Neural cell (in vitro differentiated cells): ENCODE results near the gene ANXA4.

Experiments used
- EP300 ChIP-seq: fragments of 450-650 bp; conservative IDR thresholded peaks from 2 replicates; pipeline ENCODE4 v1.6.1; 2014; ENCODE audit warnings: antibody characterized with exemption, mild to moderate bottlenecking, moderate library complexity; ENCODE audit not compliant: poor library complexity, severe bottlenecking
- MXI1 ChIP-seq: fragments of 450-650 bp; conservative IDR thresholded peaks from 2 replicates; pipeline ENCODE4 v1.6.1; 2014; ENCODE audit warnings: antibody characterized with exemption, mild to moderate bottlenecking; ENCODE audit not compliant: poor library complexity, severe bottlenecking
- POLR2AphosphoS5 ChIP-seq: IDR thresholded peaks from 2 replicates; pipeline ENCODE4 v1.6.1; 2012
- RAD21 ChIP-seq: fragments of 450-650 bp; conservative IDR thresholded peaks from 2 replicates; pipeline ENCODE4 v1.6.1; 2014; ENCODE audit warnings: antibody characterized with exemption, mild to moderate bottlenecking, moderate library complexity
- TAF1 ChIP-seq: IDR thresholded peaks from 2 replicates; pipeline ENCODE4 v1.6.1; 2012; ENCODE audit warnings: low read depth
- TF ChIP-seq, protein P1 (sequence below): IDR thresholded peaks from 2 replicates; pipeline ENCODE4 v1.6.1; 2012; ENCODE audit warnings: borderline replicate concordance
- TF ChIP-seq, protein P2 (sequence below): fragments of 450-650 bp; IDR thresholded peaks from 2 replicates; pipeline ENCODE4 v1.5.1; 2014; ENCODE audit warnings: antibody characterized with exemption, mild to moderate bottlenecking, moderate library complexity; ENCODE audit not compliant: poor library complexity, severe bottlenecking

DNA sequence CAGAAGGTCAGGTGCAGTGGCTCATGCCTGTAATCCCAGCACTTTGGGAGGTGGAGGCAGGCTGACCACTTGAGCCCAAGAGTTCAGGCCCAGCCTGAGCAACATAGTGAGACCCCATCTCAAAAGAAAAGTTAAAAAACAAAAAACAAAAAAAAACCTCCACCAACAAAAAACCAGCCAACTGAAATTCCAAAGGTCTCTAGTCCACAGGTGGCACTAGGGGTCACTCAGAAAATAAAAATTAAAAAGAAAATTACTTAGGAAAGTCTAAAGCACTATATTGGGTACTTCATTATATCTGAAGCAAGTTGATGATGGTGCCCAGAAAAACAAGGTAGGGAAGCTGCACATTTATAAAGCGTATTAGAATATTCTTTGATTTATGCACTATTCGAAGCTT, 26.9 kb downstream of the ANXA4 start:
- TF ChIP-seq EP300 (no peak), TAF1 (no peak), MXI1 (no peak), POLR2AphosphoS5 (no peak), RAD21 (no peak)
- TF ChIP-seq, protein P1, sequence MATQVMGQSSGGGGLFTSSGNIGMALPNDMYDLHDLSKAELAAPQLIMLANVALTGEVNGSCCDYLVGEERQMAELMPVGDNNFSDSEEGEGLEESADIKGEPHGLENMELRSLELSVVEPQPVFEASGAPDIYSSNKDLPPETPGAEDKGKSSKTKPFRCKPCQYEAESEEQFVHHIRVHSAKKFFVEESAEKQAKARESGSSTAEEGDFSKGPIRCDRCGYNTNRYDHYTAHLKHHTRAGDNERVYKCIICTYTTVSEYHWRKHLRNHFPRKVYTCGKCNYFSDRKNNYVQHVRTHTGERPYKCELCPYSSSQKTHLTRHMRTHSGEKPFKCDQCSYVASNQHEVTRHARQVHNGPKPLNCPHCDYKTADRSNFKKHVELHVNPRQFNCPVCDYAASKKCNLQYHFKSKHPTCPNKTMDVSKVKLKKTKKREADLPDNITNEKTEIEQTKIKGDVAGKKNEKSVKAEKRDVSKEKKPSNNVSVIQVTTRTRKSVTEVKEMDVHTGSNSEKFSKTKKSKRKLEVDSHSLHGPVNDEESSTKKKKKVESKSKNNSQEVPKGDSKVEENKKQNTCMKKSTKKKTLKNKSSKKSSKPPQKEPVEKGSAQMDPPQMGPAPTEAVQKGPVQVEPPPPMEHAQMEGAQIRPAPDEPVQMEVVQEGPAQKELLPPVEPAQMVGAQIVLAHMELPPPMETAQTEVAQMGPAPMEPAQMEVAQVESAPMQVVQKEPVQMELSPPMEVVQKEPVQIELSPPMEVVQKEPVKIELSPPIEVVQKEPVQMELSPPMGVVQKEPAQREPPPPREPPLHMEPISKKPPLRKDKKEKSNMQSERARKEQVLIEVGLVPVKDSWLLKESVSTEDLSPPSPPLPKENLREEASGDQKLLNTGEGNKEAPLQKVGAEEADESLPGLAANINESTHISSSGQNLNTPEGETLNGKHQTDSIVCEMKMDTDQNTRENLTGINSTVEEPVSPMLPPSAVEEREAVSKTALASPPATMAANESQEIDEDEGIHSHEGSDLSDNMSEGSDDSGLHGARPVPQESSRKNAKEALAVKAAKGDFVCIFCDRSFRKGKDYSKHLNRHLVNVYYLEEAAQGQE = no peak
- TF ChIP-seq, protein P2, sequence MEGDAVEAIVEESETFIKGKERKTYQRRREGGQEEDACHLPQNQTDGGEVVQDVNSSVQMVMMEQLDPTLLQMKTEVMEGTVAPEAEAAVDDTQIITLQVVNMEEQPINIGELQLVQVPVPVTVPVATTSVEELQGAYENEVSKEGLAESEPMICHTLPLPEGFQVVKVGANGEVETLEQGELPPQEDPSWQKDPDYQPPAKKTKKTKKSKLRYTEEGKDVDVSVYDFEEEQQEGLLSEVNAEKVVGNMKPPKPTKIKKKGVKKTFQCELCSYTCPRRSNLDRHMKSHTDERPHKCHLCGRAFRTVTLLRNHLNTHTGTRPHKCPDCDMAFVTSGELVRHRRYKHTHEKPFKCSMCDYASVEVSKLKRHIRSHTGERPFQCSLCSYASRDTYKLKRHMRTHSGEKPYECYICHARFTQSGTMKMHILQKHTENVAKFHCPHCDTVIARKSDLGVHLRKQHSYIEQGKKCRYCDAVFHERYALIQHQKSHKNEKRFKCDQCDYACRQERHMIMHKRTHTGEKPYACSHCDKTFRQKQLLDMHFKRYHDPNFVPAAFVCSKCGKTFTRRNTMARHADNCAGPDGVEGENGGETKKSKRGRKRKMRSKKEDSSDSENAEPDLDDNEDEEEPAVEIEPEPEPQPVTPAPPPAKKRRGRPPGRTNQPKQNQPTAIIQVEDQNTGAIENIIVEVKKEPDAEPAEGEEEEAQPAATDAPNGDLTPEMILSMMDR = no peak
